EL (cell line): ENCODE results near the gene PIEZO2.
"Not testable (repeated sequence)": the region's sequence is repeated elsewhere in the genome, so short reads cannot be mapped to it uniquely, and the experiment has no call there.

Source experiments
- DNase-seq: peaks from one replicate; pipeline ENCODE4 v3.0.0-alpha.2; 2016

The PIEZO2 gene

GRCh38 chr18:10890022-10890421, 259.3 kb downstream of the PIEZO2 start:
- no peak for DNase-seq

- no peak for DNase-seq
Observed at GRCh38 chr18:10878703-10879102, 270.7 kb downstream of the PIEZO2 start.

GRCh38 chr18:10877987-10878386, 271.4 kb downstream of the PIEZO2 start:
- DNase-seq: no peak

- no peak for DNase-seq
Observed at GRCh38 chr18:10875811-10876210, 273.6 kb downstream of the PIEZO2 start.

- no peak for DNase-seq
Observed at GRCh38 chr18:10872304-10872703, 277.1 kb downstream of the PIEZO2 start.

GRCh38 chr18:10864722-10865121, 284.6 kb downstream of the PIEZO2 start:
- DNase-seq: no peak

- no peak for DNase-seq
Observed at GRCh38 chr18:10863026-10863425, 286.3 kb downstream of the PIEZO2 start.

- DNase-seq: no peak
Observed at GRCh38 chr18:10860928-10861327, 288.4 kb downstream of the PIEZO2 start.

- no peak for DNase-seq
Observed at GRCh38 chr18:10860382-10860781, 289.0 kb downstream of the PIEZO2 start.

GRCh38 chr18:10858477-10858876, 290.9 kb downstream of the PIEZO2 start:
- no peak for DNase-seq

GRCh38 chr18:10856132-10856531, 293.2 kb downstream of the PIEZO2 start:
- DNase-seq: peak; percentile 64

- no peak for DNase-seq
Observed at GRCh38 chr18:10852385-10853303, 296.7 kb downstream of the PIEZO2 start.

GRCh38 chr18:10851824-10852319, 297.5 kb downstream of the PIEZO2 start:
- peak; percentile 61 for DNase-seq

- DNase-seq: no peak
Observed at GRCh38 chr18:10850840-10851239, 298.5 kb downstream of the PIEZO2 start.

- DNase-seq: no peak
Observed at GRCh38 chr18:10850216-10850615, 299.2 kb downstream of the PIEZO2 start.

- DNase-seq: no peak
Observed at GRCh38 chr18:10847907-10848306, 301.5 kb downstream of the PIEZO2 start.

GRCh38 chr18:10847408-10847790, 302.0 kb downstream of the PIEZO2 start:
- DNase-seq: no peak

- no peak for DNase-seq
Observed at GRCh38 chr18:10846657-10847407, 302.5 kb downstream of the PIEZO2 start.

GRCh38 chr18:10846035-10846434, 303.3 kb downstream of the PIEZO2 start:
- DNase-seq: not testable (repeated sequence)

- no peak for DNase-seq
Observed at GRCh38 chr18:10843565-10843964, 305.8 kb downstream of the PIEZO2 start.

- no peak for DNase-seq
Observed at GRCh38 chr18:10842861-10843260, 306.5 kb downstream of the PIEZO2 start.

GRCh38 chr18:10842371-10842770, 307.0 kb downstream of the PIEZO2 start:
- DNase-seq: no peak

- DNase-seq: peak; percentile 28
Observed at GRCh38 chr18:10841203-10841602, 308.2 kb downstream of the PIEZO2 start.

- DNase-seq: no peak
Observed at GRCh38 chr18:10840743-10841142, 308.6 kb downstream of the PIEZO2 start.
